DOHH2 (cell line): ENCODE measurements around the gene CA12.

Experiments used
- H3F3A ChIP-seq: fragments of 200-600 bp; sonication (generic), shearing (Covaris generic); 2 replicates; pipeline ENCODE4 v1.6.0; 2016; ENCODE audit warnings: antibody characterized with exemption, mild to moderate bottlenecking; ENCODE audit not compliant: control insufficient read depth, insufficient read depth
- H3K27ac ChIP-seq: fragments of 200-600 bp; sonication (generic); 2 replicates; pipeline ENCODE4 v1.5.1; 2014; ENCODE audit warnings: low read depth, mild to moderate bottlenecking, low read length, moderate library complexity
- H3K27me3 ChIP-seq: fragments of 200-600 bp; sonication (generic); 2 replicates; pipeline ENCODE4 v1.6.1; 2014; ENCODE audit warnings: mild to moderate bottlenecking, low read length, mixed read lengths; ENCODE audit not compliant: control insufficient read depth
- H3K36me3 ChIP-seq: fragments of 200-600 bp; sonication (generic); 2 replicates; pipeline ENCODE4 v1.6.1; 2014; ENCODE audit warnings: mild to moderate bottlenecking, low read length, moderate library complexity, mixed read lengths; ENCODE audit not compliant: control insufficient read depth
- H3K4me1 ChIP-seq: fragments of 200-600 bp; sonication (generic); 2 replicates; pipeline ENCODE4 v1.6.1; 2014; ENCODE audit warnings: mild to moderate bottlenecking, low read length, mixed read lengths; ENCODE audit not compliant: control insufficient read depth
- H3K4me2 ChIP-seq: fragments of 200-600 bp; sonication (generic); 2 replicates; pipeline ENCODE4 v1.6.0; 2014; ENCODE audit warnings: mild to moderate bottlenecking, low read length, moderate library complexity
- H3K4me3 ChIP-seq: fragments of 200-600 bp; sonication (generic); 2 replicates; pipeline ENCODE4 v1.5.1; 2014; ENCODE audit warnings: mild to moderate bottlenecking, low read length, mixed read lengths
- H3K79me2 ChIP-seq: fragments of 200-600 bp; sonication (generic); 2 replicates; pipeline ENCODE4 v1.6.1; 2014; ENCODE audit warnings: mild to moderate bottlenecking, low read length, mixed read lengths; ENCODE audit not compliant: control insufficient read depth
- H3K9me2 ChIP-seq: fragments of 200-600 bp; sonication (generic); replicated peaks from 2 replicates; pipeline ENCODE4 v1.6.1; 2014; ENCODE audit warnings: mild to moderate bottlenecking, low read length, mixed read lengths; ENCODE audit not compliant: control insufficient read depth
- H3K9me3 ChIP-seq: fragments of 200-600 bp; sonication (generic); 2 replicates; pipeline ENCODE4 v1.6.1; 2014; ENCODE audit warnings: antibody characterized with exemption, low read length, mixed read lengths; ENCODE audit not compliant: control insufficient read depth, insufficient read depth
- H4K20me1 ChIP-seq: fragments of 200-600 bp; sonication (generic); 2 replicates; pipeline ENCODE4 v1.6.0; 2014; ENCODE audit warnings: low read depth, mild to moderate bottlenecking, antibody characterized with exemption, low read length, moderate library complexity; ENCODE audit not compliant: control insufficient read depth, insufficient read depth
- CTCF ChIP-seq: fragments of 200-600 bp; sonication (generic); IDR thresholded peaks from one replicate; pipeline ENCODE4 v1.5.1; 2014; ENCODE audit warnings: antibody characterized with exemption, mild to moderate bottlenecking, low read depth, low read length; ENCODE audit not compliant: poor library complexity, severe bottlenecking
- EZH2phosphoT487 ChIP-seq: fragments of 200-600 bp; sonication (generic); IDR thresholded peaks from 2 replicates; pipeline ENCODE4 v1.6.1; 2017; ENCODE audit warnings: borderline replicate concordance, mild to moderate bottlenecking, antibody characterized with exemption, low read length, moderate library complexity, mixed read lengths

CA12 gene

DNA sequence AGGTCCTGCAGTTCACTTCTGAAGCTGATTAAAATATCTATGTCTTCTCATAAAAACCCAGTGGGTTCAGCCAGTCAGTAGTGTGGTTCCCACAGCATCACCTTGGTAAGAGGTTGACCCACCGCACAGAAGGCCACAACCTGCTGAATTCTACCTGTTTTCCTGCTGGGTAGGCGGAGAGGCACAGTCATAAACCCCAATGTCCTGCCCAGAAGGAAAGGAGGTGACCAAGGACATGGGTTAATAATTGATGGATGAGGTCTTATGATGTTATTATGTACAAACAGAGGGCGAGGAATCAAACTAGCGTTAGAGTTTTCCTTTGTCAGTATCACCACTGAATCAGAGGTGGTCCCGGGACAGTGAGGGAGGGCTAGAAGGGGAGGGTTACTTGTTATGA lies 27.8 kb downstream of the CA12 start:
- TF ChIP-seq EZH2phosphoT487: no peak
- TF ChIP-seq CTCF: no peak
- H3K9me3 ChIP-seq: no peaks in the 10 kb centered on the region
- H3F3A ChIP-seq: no peaks in the 10 kb centered on the region
- H3K79me2 ChIP-seq: no peaks in the 10 kb centered on the region
- no peak overlapping the region for H3K4me3 ChIP-seq
- no peak overlapping the region for H3K27ac ChIP-seq
- no peak overlapping the region for H3K4me2 ChIP-seq
- no peaks in the 10 kb centered on the region for H3K4me1 ChIP-seq
- no peaks in the 10 kb centered on the region for H4K20me1 ChIP-seq
- H3K36me3 ChIP-seq: no peaks in the 10 kb centered on the region
- H3K27me3 ChIP-seq: peaks cover 3% of the 10 kb centered on the region; the same call in 1 of the 2 replicates
- H3K9me2 ChIP-seq: no peaks in the 10 kb centered on the region

GRCh38 chr15:63353261-63353660 lies 28.4 kb downstream of the CA12 start:
- H3F3A ChIP-seq: no peaks in the 10 kb centered on the region
- no peak for TF ChIP-seq CTCF
- TF ChIP-seq EZH2phosphoT487: no peak
- peaks cover 3% of the 10 kb centered on the region; the same call in 1 of the 2 replicates for H3K27me3 ChIP-seq
- H3K9me3 ChIP-seq: no peaks in the 10 kb centered on the region
- H3K9me2 ChIP-seq: no peaks in the 10 kb centered on the region
- no peaks in the 10 kb centered on the region for H3K36me3 ChIP-seq
- H4K20me1 ChIP-seq: no peaks in the 10 kb centered on the region
- H3K27ac ChIP-seq: no peak overlapping the region
- no peak overlapping the region for H3K4me3 ChIP-seq
- H3K4me2 ChIP-seq: no peak overlapping the region
- H3K79me2 ChIP-seq: no peaks in the 10 kb centered on the region
- H3K4me1 ChIP-seq: no peaks in the 10 kb centered on the region; the same call in 1 of the 2 replicates

- H4K20me1 ChIP-seq: no peaks in the 10 kb centered on the region
Measured at GRCh38 chr15:63352808-63353207, 28.8 kb downstream of the CA12 start.

More at GRCh38 chr15:63352808-63353207, 28.8 kb downstream of the CA12 start:
- Histone ChIP-seq H3K4me2 (no peak overlapping the region), H3K4me3 (no peak overlapping the region), H3K9me3 (no peaks in the 10 kb centered on the region), H3K9me2 (no peaks in the 10 kb centered on the region), H3K4me1 (no peaks in the 10 kb centered on the region; the same call in 1 of the 2 replicates), H3K27ac (no peak overlapping the region), H3F3A (no peaks in the 10 kb centered on the region), H3K27me3 (peaks cover 3% of the 10 kb centered on the region; the same call in 1 of the 2 replicates), H3K79me2 (no peaks in the 10 kb centered on the region), H3K36me3 (no peaks in the 10 kb centered on the region)
- no peak for TF ChIP-seq EZH2phosphoT487
- no peak for TF ChIP-seq CTCF
